AG10803 (cell line): Measurements from ENCODE around the gene EIF3J.

ENCODE experiments used
- DNase-seq: peaks from one replicate; pipeline ENCODE4 v3.0.0; 2010; ENCODE audit warnings: low read depth
- H3K4me3 ChIP-seq: 2 replicates; pipeline ENCODE4 v1.5.1; 2011; ENCODE audit warnings: mild to moderate bottlenecking, low read length, control low read depth
- CTCF ChIP-seq: conservative IDR thresholded peaks from 2 replicates; pipeline ENCODE4 v1.5.1; 2011; ENCODE audit warnings: mild to moderate bottlenecking, low read length, control low read depth, inconsistent platforms

The EIF3J gene

GRCh38 chr15:44565387-44566154, 28.6 kb downstream of the EIF3J start:
- H3K4me3 ChIP-seq = no peak overlapping the region
- TF ChIP-seq CTCF = no peak

GRCh38 chr15:44566155-44566540, 29.2 kb downstream of the EIF3J start:
- TF ChIP-seq CTCF = no peak
- H3K4me3 ChIP-seq = no peak overlapping the region
- DNase-seq = no peak

More at GRCh38 chr15:44565387-44566154, 28.6 kb downstream of the EIF3J start:
- DNase-seq = no peak

- TF ChIP-seq CTCF = no peak
- no peak for DNase-seq
These were observed 31.4 kb downstream of the EIF3J start for GRCh38 chr15:44568338-44568737.

GRCh38 chr15:44569316-44569715, 32.4 kb downstream of the EIF3J start:
- no peak for TF ChIP-seq CTCF
- DNase-seq = no peak
- H3K4me3 ChIP-seq = no peak overlapping the region

More at GRCh38 chr15:44568338-44568737, 31.4 kb downstream of the EIF3J start:
- no peak overlapping the region for H3K4me3 ChIP-seq

- no peak overlapping the region for H3K4me3 ChIP-seq
- no peak for DNase-seq
- TF ChIP-seq CTCF = no peak
These were observed 33.4 kb downstream of the EIF3J start for GRCh38 chr15:44570361-44570760.

- H3K4me3 ChIP-seq = no peak overlapping the region
- TF ChIP-seq CTCF = no peak
- no peak for DNase-seq
These were observed 36.4 kb downstream of the EIF3J start for GRCh38 chr15:44573386-44573785.

- no peak overlapping the region for H3K4me3 ChIP-seq
- DNase-seq = no peak
- TF ChIP-seq CTCF = no peak
These were observed 37.8 kb downstream of the EIF3J start for GRCh38 chr15:44574734-44575133.
